Muscle of arm (tissue), 12 donors: Measurements from ENCODE around the gene KLHDC4. TPM values are rescaled to one million over a fixed set of nuclear protein-coding genes. Genes with fewer than 3 reads are reported as not detected.

Experiments used
- DNase-seq: peaks from one replicate; pipeline ENCODE4 v3.0.0-alpha.2; 2013
- polyA plus RNA-seq, 12 donors: library from polyadenylated mRNA; unstranded; fragments of 120-200 nt; gene quantifications; one replicate each; pipeline ENCODE4 v1.2.1, GENCODE V29; 2013; ENCODE audit not compliant: insufficient read length in 12 of 12

KLHDC4 gene
- polyA plus RNA-seq, 12 donors = 16.3 to 49.3 (median 26.4) TPM; not detected in 1

DNA sequence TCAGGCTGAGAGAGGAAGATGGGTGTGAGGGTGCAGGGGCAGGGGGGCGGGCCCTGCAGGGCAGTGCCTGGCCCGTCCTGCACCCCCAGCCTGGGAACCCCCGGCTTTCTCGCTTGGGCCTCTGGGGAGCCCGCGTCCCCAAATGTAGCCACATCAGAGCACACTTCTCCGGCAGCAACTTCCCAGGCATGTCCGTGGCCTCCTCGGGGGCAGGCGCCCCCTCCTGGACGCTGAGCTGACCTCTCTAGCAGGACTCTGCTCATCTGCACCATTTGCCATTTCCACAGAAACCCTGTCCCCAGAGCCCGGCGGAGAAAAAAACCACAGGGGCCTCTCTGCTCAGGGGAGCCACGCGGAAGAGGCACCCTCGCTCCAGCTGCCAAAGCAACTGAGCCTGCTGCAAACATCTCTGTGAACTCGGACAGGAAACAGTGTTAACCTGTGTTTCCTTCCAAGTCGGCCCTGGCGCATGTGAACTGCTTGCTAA is 63.4 kb downstream of the KLHDC4 start:
- peak; percentile 42 for DNase-seq

DNA sequence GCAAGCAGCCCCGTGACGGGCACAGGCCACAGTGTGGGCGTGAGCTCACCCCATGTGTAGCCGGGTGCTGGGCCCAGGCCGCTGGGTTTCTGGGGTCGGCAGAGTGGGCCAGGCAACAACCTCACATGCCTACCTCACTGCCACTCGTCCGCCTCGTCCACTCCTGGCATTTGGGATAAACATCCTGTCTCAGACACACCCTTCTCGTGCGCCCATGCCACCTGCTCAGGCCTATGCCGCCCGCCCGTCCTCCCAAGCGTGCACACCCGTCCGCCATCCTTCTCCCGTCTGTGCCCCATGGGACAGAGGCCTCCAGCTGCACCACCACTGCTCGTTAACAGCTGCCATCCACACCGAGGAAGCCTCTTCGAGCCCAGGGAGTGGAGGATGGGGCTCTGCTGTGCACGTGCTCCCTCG is 64.3 kb downstream of the KLHDC4 start:
- no peak for DNase-seq

DNA sequence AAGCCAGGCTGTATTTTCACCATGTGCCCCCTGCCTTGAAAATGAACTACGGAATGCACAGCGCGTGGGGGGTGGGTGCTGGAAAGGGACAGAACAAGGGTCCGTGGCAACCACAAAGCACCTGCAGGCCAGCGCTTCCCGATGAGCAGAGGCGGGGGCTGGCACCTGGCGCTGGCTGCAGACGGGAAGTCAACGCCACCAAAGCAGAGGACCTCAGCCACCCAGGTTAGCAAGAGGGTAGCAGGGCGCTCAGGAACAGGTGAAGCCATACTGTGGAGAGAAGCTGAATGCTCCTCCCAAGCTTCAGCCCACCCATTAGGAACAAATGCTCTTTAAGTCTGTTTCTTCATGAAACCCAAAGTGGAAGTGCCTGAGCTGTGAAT is 64.7 kb downstream of the KLHDC4 start:
- no peak for DNase-seq

DNA sequence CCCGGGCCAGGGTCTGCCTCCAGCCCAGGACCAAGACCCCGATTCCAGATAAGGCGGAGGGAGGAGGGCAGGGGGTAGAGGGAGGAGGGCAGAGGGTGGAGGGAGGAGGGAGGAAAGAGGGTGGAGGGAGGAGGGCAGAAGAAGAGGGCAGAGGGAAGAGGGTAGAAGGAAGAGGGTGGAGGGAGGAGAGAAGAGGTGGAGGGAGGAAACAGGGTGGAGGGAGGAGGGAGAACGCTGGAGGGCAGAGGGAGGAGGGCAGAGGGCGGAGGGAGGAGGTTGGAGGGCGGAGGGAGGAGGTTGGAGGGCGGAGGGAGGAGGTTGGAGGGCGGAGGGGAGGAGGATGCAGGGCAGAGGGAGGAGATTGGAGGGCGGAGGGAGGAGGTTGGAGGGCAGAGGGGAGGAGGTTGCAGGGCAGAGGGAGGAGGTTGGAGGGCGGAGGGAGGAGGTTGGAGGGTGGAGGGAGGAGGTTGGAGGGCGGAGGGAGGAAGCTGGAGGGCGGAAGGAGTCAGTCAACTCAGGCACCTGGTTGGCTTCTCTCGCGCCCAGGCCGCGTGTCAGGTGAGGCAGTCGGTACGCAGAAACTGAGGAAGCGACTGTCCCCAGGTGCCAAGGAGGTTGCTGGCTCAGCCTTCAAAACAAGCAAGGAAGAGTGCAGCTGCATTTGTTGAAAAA is 65.2 kb downstream of the KLHDC4 start:
- no peak for DNase-seq

DNA sequence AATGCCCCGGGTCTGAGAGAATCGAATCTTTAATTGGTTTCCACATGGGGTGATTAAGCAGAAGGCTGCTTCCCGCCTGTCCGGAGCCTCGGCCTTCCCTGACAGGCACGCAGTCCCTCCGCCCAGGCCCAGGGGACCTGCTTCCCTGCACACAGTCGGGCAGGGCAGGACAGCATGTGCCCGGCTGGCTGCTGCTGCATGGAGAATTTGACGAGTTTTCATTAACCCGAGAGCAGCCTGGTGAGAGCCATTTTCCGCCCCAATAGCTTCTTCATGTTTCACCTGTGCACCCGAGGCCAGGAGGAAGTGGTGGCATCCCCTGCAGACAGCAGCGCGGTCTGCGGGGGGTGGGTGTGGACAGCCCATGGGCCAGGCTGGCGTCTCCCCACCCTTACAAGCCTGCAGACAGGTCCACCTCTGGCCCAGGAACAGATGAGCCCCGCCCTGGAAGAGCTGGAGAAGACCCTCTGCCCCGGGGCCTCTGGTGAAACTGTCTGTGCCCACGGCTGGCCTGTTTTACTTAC is 67.0 kb downstream of the KLHDC4 start:
- no peak for DNase-seq

DNA sequence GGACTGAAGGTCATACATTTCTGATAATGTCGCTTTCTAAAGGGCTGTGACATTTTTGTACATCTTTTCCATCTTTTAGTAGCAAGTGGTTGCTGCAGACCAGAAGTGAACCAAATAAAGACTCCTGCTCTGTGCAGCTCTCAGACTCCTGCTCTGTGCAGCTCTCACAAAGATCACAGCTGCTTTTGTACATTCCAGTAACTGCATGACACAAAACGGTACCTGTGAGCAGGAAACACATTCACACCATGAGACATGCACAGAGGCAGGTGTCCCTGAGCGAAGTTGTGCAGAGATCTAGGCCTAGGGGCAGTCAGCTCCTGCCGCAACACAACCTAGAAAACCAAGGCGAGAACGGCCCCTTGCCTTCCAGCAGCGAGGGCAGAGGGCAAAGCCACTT is 67.5 kb downstream of the KLHDC4 start:
- no peak for DNase-seq

DNA sequence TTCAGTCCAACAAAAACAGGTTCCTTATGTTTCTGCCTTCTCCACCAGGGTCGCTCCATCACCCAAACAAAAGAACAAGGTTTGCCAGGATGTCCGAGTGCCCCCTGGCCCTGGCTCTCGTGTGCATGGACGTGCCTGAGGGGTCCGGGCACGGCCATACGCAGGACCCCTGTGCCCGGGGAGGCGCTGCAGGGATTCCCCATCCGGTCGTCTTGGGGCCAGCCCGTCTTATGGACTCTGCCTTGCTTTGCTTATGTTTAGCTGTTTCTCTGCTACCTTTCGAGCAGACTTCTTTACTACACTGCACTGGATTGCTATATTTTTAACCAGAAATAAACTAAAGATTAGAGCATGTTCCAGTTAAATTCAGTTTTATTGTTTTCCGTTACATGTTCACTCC is 68.0 kb downstream of the KLHDC4 start:
- no peak for DNase-seq

DNA sequence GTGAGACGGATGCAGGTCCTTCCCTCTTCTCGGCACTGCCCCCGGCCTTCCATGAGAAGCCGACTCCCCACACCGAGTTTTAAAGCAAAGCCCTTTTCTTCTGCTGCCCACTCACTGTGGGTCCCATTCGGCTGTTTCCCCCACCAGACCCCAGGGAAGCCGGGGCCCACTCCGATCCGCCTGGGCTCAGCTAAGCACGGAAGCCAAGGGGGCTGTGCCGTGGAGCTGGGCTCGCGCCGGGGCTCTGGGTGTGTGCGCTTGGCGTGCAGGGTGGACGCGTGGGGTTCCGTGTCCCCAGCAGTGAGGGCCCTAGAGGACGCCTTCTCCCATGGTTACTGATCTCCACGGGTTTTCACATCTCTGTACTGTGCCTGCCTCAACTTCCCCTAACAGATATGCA is 68.5 kb downstream of the KLHDC4 start:
- DNase-seq = no peak

DNA sequence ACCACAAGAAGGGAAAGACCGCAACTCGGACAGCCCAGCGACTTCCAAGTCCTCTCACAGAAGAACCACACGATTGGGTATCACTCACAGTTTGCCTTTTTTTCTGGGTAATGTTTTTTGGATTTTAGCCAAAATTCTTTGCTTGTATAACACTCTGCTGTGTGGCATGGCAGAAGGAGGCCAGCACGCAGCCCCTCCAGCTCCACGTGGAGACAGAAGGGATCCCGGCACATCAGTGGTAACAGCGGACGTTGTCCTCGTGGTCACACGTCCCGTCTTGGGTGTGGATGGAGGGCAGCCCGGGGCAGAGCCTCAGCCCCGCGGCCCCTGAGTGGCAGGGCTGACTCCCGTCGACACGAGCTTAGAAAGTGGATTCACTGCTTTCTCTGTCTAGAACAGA is 69.1 kb downstream of the KLHDC4 start:
- no peak for DNase-seq

DNA sequence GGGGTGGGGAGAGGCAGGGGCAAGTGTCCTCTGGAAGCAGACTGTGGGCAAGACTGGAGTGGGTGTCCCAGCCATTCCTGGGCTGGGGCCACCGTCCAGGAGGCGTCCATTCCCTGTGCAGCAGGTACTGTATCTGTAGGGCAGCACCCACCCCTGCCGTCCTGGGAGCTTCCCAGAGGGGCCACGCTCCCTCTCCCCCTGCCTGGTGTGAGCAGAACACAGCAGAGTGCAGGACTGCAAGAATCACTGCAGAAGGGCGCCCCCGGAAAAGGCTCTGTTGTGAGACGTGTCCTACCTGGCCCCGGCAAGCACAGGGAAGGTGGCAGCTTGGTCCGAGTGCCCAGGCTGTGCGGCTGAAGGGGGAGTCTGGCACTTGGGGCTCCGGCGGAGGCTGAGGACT is 70.3 kb downstream of the KLHDC4 start:
- DNase-seq = no peak

DNA sequence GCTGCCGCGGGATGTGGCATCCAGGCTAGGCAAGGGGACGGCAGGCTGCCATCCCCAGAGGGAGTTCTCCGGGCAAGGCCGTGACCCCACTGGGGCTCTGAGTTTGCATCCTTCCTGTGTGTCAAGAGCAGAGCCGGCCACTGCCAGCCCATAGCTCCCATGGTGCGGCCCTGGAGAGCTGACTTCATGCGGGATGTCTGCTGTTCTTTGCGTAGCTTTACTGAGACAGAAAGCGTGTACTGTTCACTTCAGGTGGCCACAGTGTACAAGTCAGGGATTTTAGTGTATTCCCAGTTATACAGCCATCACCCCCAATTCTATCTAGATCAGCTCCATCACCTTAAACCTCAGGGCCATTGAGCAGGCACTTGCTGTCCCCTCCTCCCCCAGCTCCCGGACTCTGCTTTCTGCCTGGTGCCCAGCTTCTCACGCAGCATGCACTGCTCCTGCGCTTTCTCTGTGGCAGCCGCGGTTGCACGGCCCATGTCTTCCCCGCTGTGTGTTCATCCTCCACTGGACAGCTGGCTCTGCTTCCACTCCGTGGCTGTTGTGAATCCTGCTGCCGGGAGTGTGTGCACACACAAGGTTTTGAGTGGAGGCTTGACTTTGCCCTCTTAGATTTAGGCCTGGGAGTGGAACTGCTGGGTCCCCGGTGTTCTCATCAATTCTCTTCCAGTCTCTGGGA is 71.2 kb downstream of the KLHDC4 start:
- DNase-seq = no peak

DNA sequence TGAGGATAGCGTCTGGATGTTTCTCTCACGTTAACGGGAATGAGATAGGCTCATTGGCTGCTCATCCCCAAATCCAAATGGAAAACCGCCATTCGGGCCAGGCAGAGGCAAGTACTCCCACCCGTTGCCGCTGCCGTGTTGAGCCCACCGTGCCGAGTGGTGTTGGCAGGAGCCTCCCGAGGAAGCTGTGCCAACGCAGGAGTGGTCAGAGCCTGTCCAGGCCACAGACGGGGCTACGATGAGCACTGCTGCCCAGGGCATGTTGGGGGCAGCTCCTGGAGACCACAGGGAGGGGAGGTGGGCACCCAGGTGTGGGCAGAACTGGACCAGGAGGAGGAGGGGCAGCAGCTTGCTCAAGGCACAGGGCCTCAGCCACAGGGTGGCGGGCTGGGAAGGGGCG is 72.0 kb downstream of the KLHDC4 start:
- no peak for DNase-seq

DNA sequence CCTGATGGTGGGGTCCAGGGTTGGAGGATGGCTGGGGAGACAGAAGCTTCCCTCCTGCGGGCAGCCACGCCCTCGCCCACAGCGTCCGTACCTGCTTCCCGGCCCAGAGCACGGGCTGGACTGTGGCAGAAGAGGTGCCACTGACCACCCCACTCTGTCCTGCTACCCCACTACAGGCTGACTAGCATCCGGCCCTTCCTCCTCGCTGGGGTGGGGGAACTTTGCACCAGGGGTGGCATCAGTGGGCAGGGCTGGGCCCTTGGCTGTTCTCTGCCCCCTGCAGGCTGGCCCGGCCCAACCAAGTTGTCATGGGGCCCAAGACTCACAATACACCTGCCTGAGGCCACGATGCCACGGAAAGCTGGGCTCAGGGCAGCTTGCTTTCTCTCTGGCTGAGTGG is 73.0 kb downstream of the KLHDC4 start:
- DNase-seq = no peak

DNA sequence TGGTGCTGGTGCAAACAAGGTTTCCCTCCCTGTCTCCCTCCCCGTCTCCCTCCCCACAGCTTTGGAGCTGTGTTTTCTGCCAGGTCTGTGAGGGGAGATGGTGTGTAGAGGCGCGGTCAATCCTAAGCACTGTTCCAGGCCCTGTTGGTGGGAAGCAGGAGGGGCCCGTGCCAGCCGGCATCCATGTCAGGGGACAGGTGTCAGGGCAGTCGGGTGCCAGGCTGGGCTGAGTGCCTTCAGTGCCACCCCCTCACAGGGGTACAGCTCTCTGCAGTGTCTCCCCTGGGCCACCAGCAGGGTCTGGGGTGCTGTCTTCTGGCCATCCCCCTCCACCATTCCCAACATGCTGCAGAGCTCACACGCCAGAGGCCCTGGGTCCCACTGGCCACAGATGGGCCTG is 73.6 kb downstream of the KLHDC4 start:
- no peak for DNase-seq

DNA sequence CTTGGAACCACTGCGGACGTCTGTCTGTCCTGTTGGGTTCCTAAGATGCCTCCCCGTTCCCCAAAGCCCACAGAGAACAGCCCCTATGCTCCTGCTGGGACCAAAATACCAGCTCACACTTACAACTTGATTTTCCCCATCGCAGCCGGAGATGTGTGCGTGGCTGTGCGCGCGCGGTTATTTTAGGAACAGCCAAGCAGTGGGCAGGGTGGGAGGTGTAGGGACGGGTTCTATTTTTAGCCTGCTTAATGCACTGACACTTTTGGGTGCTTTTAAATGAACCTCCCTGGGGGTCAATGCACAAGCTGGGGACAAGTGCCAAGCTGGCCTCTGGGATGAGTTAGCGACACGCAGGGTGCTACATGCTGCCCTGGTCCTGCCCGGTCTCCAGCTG is 74.1 kb downstream of the KLHDC4 start:
- DNase-seq = no peak

DNA sequence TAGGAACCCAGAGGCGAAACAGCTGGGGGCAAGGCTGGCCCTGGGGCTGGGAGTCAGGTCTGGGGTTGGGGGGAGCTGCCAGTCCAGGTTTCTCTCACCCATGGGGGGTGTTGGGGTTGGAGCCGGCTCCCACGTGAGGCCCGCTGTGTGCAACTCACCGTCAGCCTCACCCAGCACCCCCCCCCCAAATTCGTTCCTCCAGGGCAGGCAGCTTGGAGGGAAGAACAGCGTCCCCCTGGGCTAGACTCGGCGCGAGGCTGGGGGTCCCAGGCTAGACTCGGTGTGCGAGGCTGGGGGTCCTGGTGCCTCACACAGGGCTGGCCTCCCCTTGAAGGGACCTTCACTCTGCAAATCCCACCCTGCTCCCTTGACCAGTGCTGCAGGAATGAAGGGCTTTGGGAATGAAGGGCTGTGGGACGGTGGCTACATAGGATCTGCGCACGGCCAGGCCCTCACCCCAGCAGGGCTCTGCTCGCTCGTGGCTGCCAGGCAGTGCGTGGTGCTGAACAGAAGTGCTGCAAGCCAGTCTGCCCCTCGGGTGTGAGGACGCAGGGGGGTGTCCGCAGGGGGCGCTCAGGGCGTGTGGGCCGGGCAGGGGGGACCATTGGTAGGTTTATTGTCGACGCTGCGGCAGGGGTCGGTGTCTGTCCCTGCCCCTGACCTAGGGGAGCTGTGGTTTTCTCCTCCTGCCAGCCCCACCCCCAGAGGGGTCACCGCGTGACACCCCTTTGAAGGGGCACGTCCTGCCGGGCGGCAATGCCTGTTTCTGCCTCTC is 74.7 kb downstream of the KLHDC4 start:
- DNase-seq = no peak

DNA sequence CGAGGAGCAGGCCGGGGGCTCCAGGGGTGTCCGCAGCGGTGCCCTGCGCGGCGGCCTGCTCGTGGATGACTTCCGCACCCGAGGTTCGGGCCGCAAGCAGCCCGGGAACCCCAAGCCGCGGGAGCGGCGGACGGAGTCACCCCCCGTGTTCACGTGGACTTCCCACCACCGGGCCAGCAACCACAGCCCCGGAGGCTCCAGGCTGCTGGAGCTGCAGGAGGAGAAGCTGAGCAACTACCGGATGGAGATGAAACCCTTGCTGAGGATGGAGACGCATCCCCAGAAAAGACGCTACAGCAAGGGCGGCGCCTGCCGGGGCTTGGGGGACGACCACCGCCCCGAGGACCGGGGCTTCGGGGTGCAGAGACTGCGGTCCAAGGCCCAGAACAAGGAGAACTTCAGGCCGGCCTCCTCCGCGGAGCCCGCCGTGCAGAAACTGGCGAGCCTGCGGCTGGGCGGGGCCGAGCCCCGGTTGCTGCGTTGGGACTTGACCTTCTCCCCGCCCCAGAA is 75.8 kb downstream of the KLHDC4 start:
- DNase-seq = no peak

DNA sequence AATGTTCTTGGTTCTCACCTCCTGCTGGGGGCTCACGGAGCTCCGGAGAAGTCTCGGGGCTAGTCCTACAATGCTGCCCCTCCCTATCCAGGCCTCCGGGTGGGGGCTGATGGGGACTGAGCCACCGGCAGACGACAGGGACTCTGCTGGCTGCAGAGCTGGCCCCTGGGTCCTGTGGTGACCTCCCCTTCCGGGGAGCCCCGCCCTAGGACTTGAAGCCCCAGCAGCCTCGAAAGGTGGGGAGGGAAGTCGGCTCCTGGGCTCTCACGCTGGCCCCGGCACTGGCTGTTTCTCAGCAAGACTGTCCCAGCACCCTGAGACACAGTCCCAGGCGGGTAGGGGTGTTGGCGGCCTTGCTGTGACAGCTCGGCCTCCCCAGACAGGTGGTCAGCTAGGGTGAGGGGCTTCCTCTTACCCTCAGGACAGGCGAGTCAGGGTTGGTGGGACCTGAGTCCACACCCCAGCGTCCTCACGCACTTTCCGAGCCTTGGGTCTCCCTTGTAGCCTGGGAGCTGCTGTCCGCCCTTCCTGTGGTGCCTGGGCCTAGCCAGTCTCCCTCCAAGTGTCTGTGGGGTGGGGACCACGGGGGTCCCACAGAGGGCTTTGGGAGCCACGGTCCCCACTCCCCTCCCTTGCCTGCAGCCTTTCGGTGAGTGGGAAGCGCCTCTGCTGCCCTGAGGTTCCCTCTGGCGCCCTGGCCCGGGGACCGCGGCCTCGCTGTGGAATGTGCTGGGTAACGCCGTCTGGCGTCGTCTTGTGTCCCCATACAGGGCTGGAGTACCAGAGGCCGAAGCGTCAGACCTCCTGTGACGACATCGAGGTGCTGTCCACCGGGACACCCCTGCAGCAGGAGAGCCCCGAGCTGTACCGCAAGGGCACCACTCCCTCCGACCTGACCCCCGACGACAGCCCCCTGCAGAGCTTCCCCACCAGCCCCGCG is 76.6 kb downstream of the KLHDC4 start:
- DNase-seq = no peak

DNA sequence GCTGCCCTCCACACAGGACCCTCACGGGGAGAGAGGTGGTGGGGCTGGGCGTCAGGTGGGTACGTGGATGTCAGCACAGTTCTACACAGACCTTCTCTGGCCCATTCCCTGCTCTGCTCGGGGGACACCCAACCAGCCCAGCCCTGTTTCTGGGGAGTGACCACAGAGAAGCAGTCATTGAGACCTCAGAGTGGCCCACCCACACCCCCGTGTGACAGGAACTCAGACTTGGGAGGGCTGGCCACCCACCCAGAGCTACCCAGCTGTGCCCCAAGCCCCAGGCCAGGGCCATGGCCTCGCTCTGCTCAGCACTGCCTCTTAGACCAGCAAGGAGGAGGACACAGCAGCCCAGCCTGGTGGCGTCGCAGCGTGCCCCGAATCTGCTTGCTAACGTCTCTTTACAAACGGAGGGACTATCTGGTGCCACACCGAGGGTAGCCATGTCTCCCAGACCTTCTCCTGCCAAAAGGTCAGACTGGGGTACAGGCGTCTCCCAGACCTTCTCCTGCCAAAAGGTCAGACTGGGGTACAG is 77.7 kb downstream of the KLHDC4 start:
- DNase-seq = no peak

DNA sequence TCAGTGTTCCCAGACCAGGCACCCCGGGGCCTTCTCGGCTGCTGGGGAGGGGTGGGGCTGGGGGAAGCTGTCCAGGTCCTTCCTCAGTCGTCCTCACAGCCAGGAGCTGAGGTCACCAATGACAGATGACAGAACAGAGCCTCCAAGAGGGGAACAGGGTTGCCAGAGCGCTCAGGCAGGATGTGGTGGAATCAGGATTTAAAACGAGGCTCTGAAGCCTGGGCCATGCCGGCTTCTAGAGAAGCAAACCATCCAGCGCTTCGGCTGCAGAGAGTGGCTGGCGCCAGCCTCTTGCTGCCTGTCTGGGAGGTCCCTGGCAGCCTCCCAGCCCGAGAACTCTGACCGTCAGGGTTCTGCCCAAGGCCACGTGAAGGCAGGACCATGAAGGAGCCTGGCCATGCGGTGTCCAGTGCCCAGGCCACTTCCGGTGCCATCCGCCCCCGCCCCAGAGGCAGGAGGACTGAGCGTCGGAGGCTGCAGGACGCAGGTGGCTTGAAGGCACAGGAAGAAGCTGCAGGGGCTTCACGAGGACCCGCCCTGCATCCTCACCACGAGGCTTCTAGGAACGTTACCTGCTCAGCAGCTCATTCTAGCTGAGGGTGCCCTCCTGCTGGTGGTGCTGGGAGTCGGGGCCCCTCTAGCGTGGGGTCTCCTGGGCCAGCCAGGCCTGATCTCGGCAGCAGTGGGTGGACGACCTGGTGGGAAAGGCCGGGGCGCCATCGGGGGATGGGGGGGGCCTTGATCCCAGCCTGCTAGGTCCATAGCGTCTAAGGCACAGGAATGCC is 78.5 kb downstream of the KLHDC4 start:
- DNase-seq = peak; percentile 54
